Neural cell (in vitro differentiated cells): ENCODE results near the gene PTPN1. TPM values are rescaled to one million over a fixed set of nuclear protein-coding genes. Genes with fewer than 3 reads are reported as not detected.

Experiments
- H2AFZ ChIP-seq: fragments of 200-600, 300-800 bp; sonication (generic), shearing (Covaris generic); 2 replicates; pipeline ENCODE4 v1.6.0; 2014; ENCODE audit warnings: low read depth, mild to moderate bottlenecking, antibody characterized with exemption, low read length, moderate library complexity
- H3F3A ChIP-seq: fragments of 200-600 bp; shearing (Covaris generic); 2 replicates; pipeline ENCODE4 v1.6.1; 2016; ENCODE audit warnings: mild to moderate bottlenecking, moderate library complexity, mixed read lengths, antibody characterized with exemption, low read length; ENCODE audit not compliant: insufficient read depth, poor library complexity, severe bottlenecking
- H3K27ac ChIP-seq: fragments of 200-600, 300-800 bp; sonication (generic), shearing (Covaris generic); 2 replicates; pipeline ENCODE4 v1.5.1; 2014; ENCODE audit warnings: mild to moderate bottlenecking, low read length, moderate library complexity
- H3K27me3 ChIP-seq: fragments of 300-800, 200-600 bp; sonication (generic), shearing (Covaris generic); 2 replicates; pipeline ENCODE4 v1.6.0; 2014; ENCODE audit warnings: mild to moderate bottlenecking, low read depth, low read length, moderate library complexity; ENCODE audit not compliant: insufficient read depth
- H3K36me3 ChIP-seq: fragments of 300-800, 200-600 bp; sonication (generic), shearing (Covaris generic); 2 replicates; pipeline ENCODE4 v1.5.1; 2014; ENCODE audit warnings: mild to moderate bottlenecking, antibody characterized with exemption, low read length, moderate library complexity; ENCODE audit not compliant: insufficient read depth
- H3K4me2 ChIP-seq: fragments of 300-800, 200-600 bp; sonication (generic), shearing (Covaris generic); 2 replicates; pipeline ENCODE4 v1.6.0; 2014; ENCODE audit warnings: mild to moderate bottlenecking, low read length
- H3K4me3 ChIP-seq: fragments of 300-800, 200-600 bp; sonication (generic), shearing (Covaris generic); 2 replicates; pipeline ENCODE4 v1.5.1; 2014; ENCODE audit warnings: mild to moderate bottlenecking, low read length, moderate library complexity
- H3K79me2 ChIP-seq: fragments of 200-600 bp; shearing (Covaris generic); replicated peaks from 2 replicates; pipeline ENCODE4 v1.6.0; 2014; ENCODE audit warnings: mild to moderate bottlenecking, low read length, moderate library complexity; ENCODE audit not compliant: insufficient read depth
- H3K9ac ChIP-seq: fragments of 300-800, 200-600 bp; sonication (generic), shearing (Covaris generic); 2 replicates; pipeline ENCODE4 v1.6.1; 2016; ENCODE audit warnings: mild to moderate bottlenecking, low read length, mixed read lengths
- H3K9me2 ChIP-seq: fragments of 200-600 bp; shearing (Covaris generic); 2 replicates; pipeline ENCODE4 v1.6.1; 2016; ENCODE audit warnings: mild to moderate bottlenecking, low read length, mixed read lengths; ENCODE audit not compliant: insufficient read depth
- H3K9me3 ChIP-seq: fragments of 200-600, 300-800 bp; sonication (generic), shearing (Covaris generic); 2 replicates; pipeline ENCODE4 v1.6.1; 2016; ENCODE audit warnings: mild to moderate bottlenecking, mixed run types, low read length, moderate library complexity, mixed read lengths
- H4K20me1 ChIP-seq: fragments of 200-600 bp; shearing (Covaris generic); 2 replicates; pipeline ENCODE4 v1.6.1; 2016; ENCODE audit warnings: mild to moderate bottlenecking, mixed run types; ENCODE audit not compliant: insufficient read depth
- EP300 ChIP-seq: fragments of 450-650 bp; conservative IDR thresholded peaks from 2 replicates; pipeline ENCODE4 v1.6.1; 2014; ENCODE audit warnings: antibody characterized with exemption, mild to moderate bottlenecking, moderate library complexity; ENCODE audit not compliant: poor library complexity, severe bottlenecking
- EZH2 ChIP-seq: fragments of 200-600, 300-800 bp; shearing (Covaris generic), sonication (generic); IDR thresholded peaks from 2 replicates; pipeline ENCODE4 v1.6.1; 2014; ENCODE audit warnings: antibody characterized with exemption, low read length, borderline replicate concordance, mild to moderate bottlenecking; ENCODE audit not compliant: insufficient read depth, poor library complexity, severe bottlenecking
- MXI1 ChIP-seq: fragments of 450-650 bp; conservative IDR thresholded peaks from 2 replicates; pipeline ENCODE4 v1.6.1; 2014; ENCODE audit warnings: antibody characterized with exemption, mild to moderate bottlenecking; ENCODE audit not compliant: poor library complexity, severe bottlenecking
- POLR2AphosphoS5 ChIP-seq: IDR thresholded peaks from 2 replicates; pipeline ENCODE4 v1.6.1; 2012
- RAD21 ChIP-seq: fragments of 450-650 bp; conservative IDR thresholded peaks from 2 replicates; pipeline ENCODE4 v1.6.1; 2014; ENCODE audit warnings: antibody characterized with exemption, mild to moderate bottlenecking, moderate library complexity
- SMC3 ChIP-seq: fragments of 450-650 bp; conservative IDR thresholded peaks from 2 replicates; pipeline ENCODE4 v1.6.1; 2014; ENCODE audit warnings: antibody characterized with exemption, mild to moderate bottlenecking, moderate library complexity; ENCODE audit not compliant: poor library complexity
- TAF1 ChIP-seq: IDR thresholded peaks from 2 replicates; pipeline ENCODE4 v1.6.1; 2012; ENCODE audit warnings: low read depth
- polyA plus RNA-seq: library from polyadenylated mRNA; depleted of rRNA; stranded (reverse); fragments of >200 nt; gene quantifications from 2 replicates; pipeline ENCODE4 v1.2.3, GENCODE V29; 2014
- TF ChIP-seq, protein P1 (sequence below): fragments of 450-650 bp; IDR thresholded peaks from 2 replicates; pipeline ENCODE4 v1.5.1; 2014; ENCODE audit warnings: antibody characterized with exemption, mild to moderate bottlenecking, moderate library complexity; ENCODE audit not compliant: poor library complexity, severe bottlenecking
- TF ChIP-seq, protein P2 (sequence below): IDR thresholded peaks from 2 replicates; pipeline ENCODE4 v1.6.1; 2012; ENCODE audit warnings: borderline replicate concordance

PTPN1 gene
- polyA plus RNA-seq, 1 donor from 2014 or later, result 48.1 TPM

- Histone ChIP-seq H3K27me3 (no peaks in the 10 kb centered on the region), H3K9me2 (no peaks in the 10 kb centered on the region), H3K79me2 (peaks cover 68% of the 10 kb centered on the region), H3K27ac (no peak overlapping the region), H3F3A (no peaks in the 10 kb centered on the region), H3K9ac (no peak overlapping the region), H3K4me3 (no peak overlapping the region), H3K36me3 (no peaks in the 10 kb centered on the region), H2AFZ (no peak overlapping the region), H3K9me3 (no peaks in the 10 kb centered on the region), H3K4me2 (no peak overlapping the region), H4K20me1 (peaks cover 9% of the 10 kb centered on the region)
- TF ChIP-seq RAD21 (no peak), POLR2AphosphoS5 (no peak), EZH2 (no peak), TAF1 (no peak)
- TF ChIP-seq, protein P1, sequence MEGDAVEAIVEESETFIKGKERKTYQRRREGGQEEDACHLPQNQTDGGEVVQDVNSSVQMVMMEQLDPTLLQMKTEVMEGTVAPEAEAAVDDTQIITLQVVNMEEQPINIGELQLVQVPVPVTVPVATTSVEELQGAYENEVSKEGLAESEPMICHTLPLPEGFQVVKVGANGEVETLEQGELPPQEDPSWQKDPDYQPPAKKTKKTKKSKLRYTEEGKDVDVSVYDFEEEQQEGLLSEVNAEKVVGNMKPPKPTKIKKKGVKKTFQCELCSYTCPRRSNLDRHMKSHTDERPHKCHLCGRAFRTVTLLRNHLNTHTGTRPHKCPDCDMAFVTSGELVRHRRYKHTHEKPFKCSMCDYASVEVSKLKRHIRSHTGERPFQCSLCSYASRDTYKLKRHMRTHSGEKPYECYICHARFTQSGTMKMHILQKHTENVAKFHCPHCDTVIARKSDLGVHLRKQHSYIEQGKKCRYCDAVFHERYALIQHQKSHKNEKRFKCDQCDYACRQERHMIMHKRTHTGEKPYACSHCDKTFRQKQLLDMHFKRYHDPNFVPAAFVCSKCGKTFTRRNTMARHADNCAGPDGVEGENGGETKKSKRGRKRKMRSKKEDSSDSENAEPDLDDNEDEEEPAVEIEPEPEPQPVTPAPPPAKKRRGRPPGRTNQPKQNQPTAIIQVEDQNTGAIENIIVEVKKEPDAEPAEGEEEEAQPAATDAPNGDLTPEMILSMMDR, result no peak
- TF ChIP-seq, protein P2, sequence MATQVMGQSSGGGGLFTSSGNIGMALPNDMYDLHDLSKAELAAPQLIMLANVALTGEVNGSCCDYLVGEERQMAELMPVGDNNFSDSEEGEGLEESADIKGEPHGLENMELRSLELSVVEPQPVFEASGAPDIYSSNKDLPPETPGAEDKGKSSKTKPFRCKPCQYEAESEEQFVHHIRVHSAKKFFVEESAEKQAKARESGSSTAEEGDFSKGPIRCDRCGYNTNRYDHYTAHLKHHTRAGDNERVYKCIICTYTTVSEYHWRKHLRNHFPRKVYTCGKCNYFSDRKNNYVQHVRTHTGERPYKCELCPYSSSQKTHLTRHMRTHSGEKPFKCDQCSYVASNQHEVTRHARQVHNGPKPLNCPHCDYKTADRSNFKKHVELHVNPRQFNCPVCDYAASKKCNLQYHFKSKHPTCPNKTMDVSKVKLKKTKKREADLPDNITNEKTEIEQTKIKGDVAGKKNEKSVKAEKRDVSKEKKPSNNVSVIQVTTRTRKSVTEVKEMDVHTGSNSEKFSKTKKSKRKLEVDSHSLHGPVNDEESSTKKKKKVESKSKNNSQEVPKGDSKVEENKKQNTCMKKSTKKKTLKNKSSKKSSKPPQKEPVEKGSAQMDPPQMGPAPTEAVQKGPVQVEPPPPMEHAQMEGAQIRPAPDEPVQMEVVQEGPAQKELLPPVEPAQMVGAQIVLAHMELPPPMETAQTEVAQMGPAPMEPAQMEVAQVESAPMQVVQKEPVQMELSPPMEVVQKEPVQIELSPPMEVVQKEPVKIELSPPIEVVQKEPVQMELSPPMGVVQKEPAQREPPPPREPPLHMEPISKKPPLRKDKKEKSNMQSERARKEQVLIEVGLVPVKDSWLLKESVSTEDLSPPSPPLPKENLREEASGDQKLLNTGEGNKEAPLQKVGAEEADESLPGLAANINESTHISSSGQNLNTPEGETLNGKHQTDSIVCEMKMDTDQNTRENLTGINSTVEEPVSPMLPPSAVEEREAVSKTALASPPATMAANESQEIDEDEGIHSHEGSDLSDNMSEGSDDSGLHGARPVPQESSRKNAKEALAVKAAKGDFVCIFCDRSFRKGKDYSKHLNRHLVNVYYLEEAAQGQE, result no peak
These were observed 26.1 kb downstream of the PTPN1 start for GRCh38 chr20:50536333-50536732.

GRCh38 chr20:50537546-50538201, 27.5 kb downstream of the PTPN1 start:
- Histone ChIP-seq H3K36me3 (no peaks in the 10 kb centered on the region), H3K9me3 (no peaks in the 10 kb centered on the region), H3K27me3 (no peaks in the 10 kb centered on the region), H3K9ac (no peak overlapping the region), H3K9me2 (no peaks in the 10 kb centered on the region), H3K4me3 (no peak overlapping the region), H4K20me1 (peaks cover 4% of the 10 kb centered on the region), H3K27ac (no peak overlapping the region), H3K79me2 (peaks cover 58% of the 10 kb centered on the region), H3K4me2 (no peak overlapping the region), H2AFZ (no peak overlapping the region), H3F3A (no peaks in the 10 kb centered on the region)
- TF ChIP-seq SMC3 (no peak), POLR2AphosphoS5 (no peak), TAF1 (no peak), EZH2 (no peak), EP300 (no peak), RAD21 (no peak), MXI1 (no peak)
- TF ChIP-seq, protein P1, result no peak
- TF ChIP-seq, protein P2, result no peak
